HG02678 (cell line): ENCODE measurements around the gene SCAF8.
A peak's percentile ranks its signal among the peaks of the same experiment; 100 is the strongest.
"Not testable (repeated sequence)": the region's sequence is repeated elsewhere in the genome, so short reads cannot be mapped to it uniquely, and the experiment has no call there.

Experiments used
- ATAC-seq: cut with Tn5 transposase; IDR thresholded peaks from one replicate; pipeline ENCODE4 v1.9.1; 2021; ENCODE audit warnings: mild to moderate bottlenecking, moderate library complexity; ENCODE audit not compliant: unreplicated experiment

The SCAF8 gene

GRCh38 chr6:154733183-154733625 lies at the start of gene SCAF8:
Gene SCAF8, plus strand, starts transcription at chr6:154733416. Its CDS starts 485 bp downstream, at chr6:154733901.
- ATAC-seq: peak; percentile 79

GRCh38 chr6:154683756-154684523 lies 49.3 kb upstream of the SCAF8 start:
- ATAC-seq: peak; percentile 94

- ATAC-seq: no peak
Measured at GRCh38 chr6:154686162-154686561, 47.1 kb upstream of the SCAF8 start.

- no peak for ATAC-seq
Measured at GRCh38 chr6:154689493-154690255, 43.5 kb upstream of the SCAF8 start.

GRCh38 chr6:154690857-154691256 lies 42.4 kb upstream of the SCAF8 start:
- no peak for ATAC-seq

- no peak for ATAC-seq
Measured at GRCh38 chr6:154696661-154697060, 36.6 kb upstream of the SCAF8 start.

- ATAC-seq: no peak
Measured at GRCh38 chr6:154703124-154703523, 30.1 kb upstream of the SCAF8 start.

GRCh38 chr6:154705471-154706113 lies 27.6 kb upstream of the SCAF8 start:
- no peak for ATAC-seq

- ATAC-seq: no peak
Measured at GRCh38 chr6:154706389-154706788, 26.8 kb upstream of the SCAF8 start.

- ATAC-seq: no peak
Measured at GRCh38 chr6:154709621-154710020, 23.6 kb upstream of the SCAF8 start.

GRCh38 chr6:154710689-154711088 lies 22.5 kb upstream of the SCAF8 start:
- ATAC-seq: no peak

- ATAC-seq: no peak
Measured at GRCh38 chr6:154715446-154715845, 17.8 kb upstream of the SCAF8 start.

GRCh38 chr6:154716350-154716749 lies 16.9 kb upstream of the SCAF8 start:
- ATAC-seq: not testable (repeated sequence)

GRCh38 chr6:154719433-154719832 lies 13.8 kb upstream of the SCAF8 start:
- no peak for ATAC-seq

GRCh38 chr6:154719854-154720253 lies 13.4 kb upstream of the SCAF8 start:
- ATAC-seq: no peak

- ATAC-seq: no peak
Measured at GRCh38 chr6:154721460-154721859, 11.8 kb upstream of the SCAF8 start.

- no peak for ATAC-seq
Measured at GRCh38 chr6:154726887-154727286, 6.3 kb upstream of the SCAF8 start.

GRCh38 chr6:154731296-154732218 lies 1.7 kb upstream of the SCAF8 start:
- no peak for ATAC-seq

GRCh38 chr6:154732538-154733182 lies 556 bp upstream of the SCAF8 start:
- no peak for ATAC-seq
